HG03460 (cell line): ENCODE data around the gene CBLB.

Experiments used
- ATAC-seq: cut with Tn5 transposase; IDR thresholded peaks from one replicate; pipeline ENCODE4 v1.9.1; 2021; ENCODE audit not compliant: unreplicated experiment

CBLB gene

GRCh38 chr3:105868742-105869530 lies at the start of gene CBLB:
CBLB (minus strand) TSS chr3:105869012; CDS start chr3:105867577, 1,435 bp downstream.
- ATAC-seq, result peak; percentile 85

GRCh38 chr3:105916767-105917166 lies 48.0 kb upstream of the CBLB start:
- ATAC-seq, result no peak

GRCh38 chr3:105915524-105915923 lies 46.7 kb upstream of the CBLB start:
- no peak for ATAC-seq

GRCh38 chr3:105913616-105914015 lies 44.8 kb upstream of the CBLB start:
- ATAC-seq, result no peak

GRCh38 chr3:105912891-105913290 lies 44.1 kb upstream of the CBLB start:
- ATAC-seq, result no peak

GRCh38 chr3:105911496-105911895 lies 42.7 kb upstream of the CBLB start:
- no peak for ATAC-seq

GRCh38 chr3:105907777-105908176 lies 39.0 kb upstream of the CBLB start:
- ATAC-seq, result no peak

- no peak for ATAC-seq
These were observed 38.0 kb upstream of the CBLB start for GRCh38 chr3:105906836-105907235.

- no peak for ATAC-seq
These were observed 37.5 kb upstream of the CBLB start for GRCh38 chr3:105906345-105906744.

- ATAC-seq, result no peak
These were observed 36.5 kb upstream of the CBLB start for GRCh38 chr3:105905328-105905727.

GRCh38 chr3:105904678-105905284 lies 36.0 kb upstream of the CBLB start:
- no peak for ATAC-seq

- no peak for ATAC-seq
These were observed 35.4 kb upstream of the CBLB start for GRCh38 chr3:105904251-105904650.

GRCh38 chr3:105899516-105899915 lies 30.7 kb upstream of the CBLB start:
- no peak for ATAC-seq

- no peak for ATAC-seq
These were observed 22.3 kb upstream of the CBLB start for GRCh38 chr3:105891101-105891500.

- no peak for ATAC-seq
These were observed 20.1 kb upstream of the CBLB start for GRCh38 chr3:105888621-105889579.

GRCh38 chr3:105885256-105885655 lies 16.4 kb upstream of the CBLB start:
- ATAC-seq, result no peak

GRCh38 chr3:105883798-105884377 lies 15.1 kb upstream of the CBLB start:
- no peak for ATAC-seq

- ATAC-seq, result no peak
These were observed 12.0 kb upstream of the CBLB start for GRCh38 chr3:105880681-105881290.

GRCh38 chr3:105878061-105878460 lies 9.2 kb upstream of the CBLB start:
- no peak for ATAC-seq

GRCh38 chr3:105877336-105877910 lies 8.6 kb upstream of the CBLB start:
- ATAC-seq, result no peak
